ENCODE measurements around the gene ACTMAP. TPM values are rescaled to one million over a fixed set of nuclear protein-coding genes. Genes with fewer than 3 reads are reported as not detected.

Gene ACTMAP
- total RNA-seq, 1 experiment from 2014 or later: 16.8 TPM

DNA sequence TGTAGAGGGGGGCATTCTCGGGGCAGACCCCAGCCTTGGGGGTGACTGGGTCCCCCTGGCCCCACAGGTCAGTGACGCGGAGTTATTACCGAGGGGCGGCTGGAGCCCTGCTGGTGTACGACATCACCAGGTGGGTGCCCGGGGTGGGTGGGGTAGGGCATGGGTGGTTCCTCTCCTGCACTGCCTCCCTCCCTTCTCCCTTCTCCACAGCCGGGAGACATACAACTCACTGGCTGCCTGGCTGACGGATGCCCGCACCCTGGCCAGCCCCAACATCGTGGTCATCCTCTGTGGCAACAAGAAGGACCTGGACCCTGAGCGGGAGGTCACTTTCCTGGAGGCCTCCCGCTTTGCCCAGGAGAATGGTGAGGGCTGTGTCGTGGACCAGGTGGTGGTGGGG is 33.4 kb upstream of the ACTMAP start:
- CTCF ChIA-PET: no interaction called here

More for the DNA sequence above, 33.4 kb upstream of the ACTMAP start:
- ChIA-PET RAD21 (ENCODE audit: low non-redundant PET in 1 of 2, low total read pairs in 2 of 2, uncharacterized antibody in 2 of 2, unreplicated experiment in 2 of 2) (no interaction called here), POLR2A (no interaction called here)
- Histone ChIP-seq H2AFZ (ENCODE audit: low read depth, low read length, poor library complexity, severe bottlenecking) (no peak overlapping the region), H3K27ac (ENCODE audit: low read depth, low read length) (no peak overlapping the region), H3K27me3 (ENCODE audit: insufficient read depth, low read length) (no peaks in the 10 kb centered on the region), H3K9me3 (ENCODE audit: control insufficient read depth in 1 of 2, insufficient read depth in 1 of 2, low read depth in 1 of 2, low read length in 2 of 2) (no peaks in the 10 kb centered on the region), H3K36me3 (ENCODE audit: control insufficient read depth in 1 of 2, insufficient read depth in 2 of 2, low read length in 2 of 2) (no peaks in the 10 kb centered on the region), H3K9me2 (ENCODE audit: insufficient read depth) (no peaks in the 10 kb centered on the region), H3K79me2 (ENCODE audit: insufficient read depth, low read length) (no peaks in the 10 kb centered on the region), H4K20me1 (ENCODE audit: insufficient read depth) (no peaks in the 10 kb centered on the region), H3K4me1 (ENCODE audit: control insufficient read depth in 1 of 2, insufficient read depth in 2 of 2, low read length in 2 of 2) (peaks cover 4 to 6% of the 10 kb centered on the region in 2 experiments), H3K4me2 (ENCODE audit: low read length) (no peak overlapping the region), H3K9ac (ENCODE audit: low read length) (no peak overlapping the region), H3K4me3 (replicated peaks in 1 of 2; ENCODE audit: low read depth in 1 of 2, low read length in 2 of 2) (no peak overlapping the region)
- no peak for ATAC-seq
- TF ChIP-seq, protein P1, sequence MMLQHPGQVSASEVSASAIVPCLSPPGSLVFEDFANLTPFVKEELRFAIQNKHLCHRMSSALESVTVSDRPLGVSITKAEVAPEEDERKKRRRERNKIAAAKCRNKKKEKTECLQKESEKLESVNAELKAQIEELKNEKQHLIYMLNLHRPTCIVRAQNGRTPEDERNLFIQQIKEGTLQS (IDR thresholded peaks at IDR 0.05): no peak
- TF ChIP-seq ZFX (IDR thresholded peaks at IDR 0.05): no peak
- TF ChIP-seq EGR1 (IDR thresholded peaks at IDR 0.05; ENCODE audit: low read depth): no peak
- TF ChIP-seq SRF (IDR thresholded peaks at IDR 0.05; ENCODE audit: low read depth): no peak
- no peak for TF ChIP-seq RAD21 (IDR thresholded peaks at IDR 0.05; ENCODE audit: low read depth)
- TF ChIP-seq EZH2phosphoT487 (IDR thresholded peaks at IDR 0.05; ENCODE audit: borderline replicate concordance): no peak
- TF ChIP-seq SIN3A (IDR thresholded peaks at IDR 0.05; ENCODE audit: low read depth): no peak
- no peak for TF ChIP-seq FOSL1 (IDR thresholded peaks at IDR 0.05; ENCODE audit: low read depth)
- no peak for TF ChIP-seq REST (IDR thresholded peaks at IDR 0.05; ENCODE audit: low read depth)
- no peak for TF ChIP-seq CTCF (IDR thresholded peaks at IDR 0.05 in 2 of 3, conservative IDR thresholded peaks at IDR 0.05 in 1 of 3; ENCODE audit: borderline replicate concordance in 1 of 3, insufficient read depth in 1 of 3, low read depth in 2 of 3, low read length in 2 of 3)
- no peak for DNase-seq (ENCODE audit: low read depth, low spot score)
- intact Hi-C loops (cut with micrococcal nuclease): no loop called here
- BruUV-seq (replicated peaks): no TSS peak
